Lower lobe of right lung (tissue), 2 donors: ENCODE results near the gene DCHS1. TPM values are rescaled to one million over a fixed set of nuclear protein-coding genes. Genes with fewer than 3 reads are reported as not detected.

ENCODE experiments used
- ATAC-seq, 2 donors: fragments of 200-7000 bp; cut with Tn5 transposase; one replicate each; pipeline ENCODE4 v1.9.1; 2020 to 2022; ENCODE audit warnings: mild to moderate bottlenecking in 2 of 2, moderate library complexity in 2 of 2
- DNase-seq: peaks from one replicate; pipeline ENCODE4 v3.0.0-alpha.2; 2020
- H3K27ac ChIP-seq: fragments of 200-600 bp; one replicate; pipeline ENCODE4 v1.8.0; 2022
- H3K27me3 ChIP-seq: fragments of 200-600 bp; one replicate; pipeline ENCODE4 v1.8.0; 2022; ENCODE audit warnings: low read depth
- H3K36me3 ChIP-seq: fragments of 200-600 bp; one replicate; pipeline ENCODE4 v1.8.0; 2022; ENCODE audit warnings: mild to moderate bottlenecking
- H3K4me1 ChIP-seq: fragments of 200-600 bp; one replicate; pipeline ENCODE4 v1.8.0; 2022
- H3K4me3 ChIP-seq: fragments of 200-600 bp; one replicate; pipeline ENCODE4 v1.8.0; 2022; ENCODE audit warnings: mild to moderate bottlenecking
- H3K9me3 ChIP-seq: fragments of 200-600 bp; one replicate; pipeline ENCODE4 v1.8.0; 2022
- intact Hi-C: fragments of 100-400 bp; cut with DNase I; formaldehyde crosslinking; loops from one replicate; pipeline ENCODE4 v1.11.0; 2022
- total RNA-seq: library from RNA; stranded (reverse); fragmentation: NEBNext Ultra II Directional; extraction: Animal tissue kit (Norgen Biotek cat#: 25700); gene quantifications from one replicate; pipeline ENCODE4 v1.2.1, GENCODE V29; 2021
- TF ChIP-seq, protein P1 (sequence below): fragments of 200-600 bp; IDR thresholded peaks from one replicate; pipeline ENCODE4 v1.8.0; 2022; ENCODE audit warnings: antibody characterized with exemption, mild to moderate bottlenecking
- donor health status: DM: no; HTN: yes; CAD: no; lungs with severe emphysema.

DCHS1 gene
- total RNA-seq, 1 donor from 2014 or later = 23.2 TPM

DNA sequence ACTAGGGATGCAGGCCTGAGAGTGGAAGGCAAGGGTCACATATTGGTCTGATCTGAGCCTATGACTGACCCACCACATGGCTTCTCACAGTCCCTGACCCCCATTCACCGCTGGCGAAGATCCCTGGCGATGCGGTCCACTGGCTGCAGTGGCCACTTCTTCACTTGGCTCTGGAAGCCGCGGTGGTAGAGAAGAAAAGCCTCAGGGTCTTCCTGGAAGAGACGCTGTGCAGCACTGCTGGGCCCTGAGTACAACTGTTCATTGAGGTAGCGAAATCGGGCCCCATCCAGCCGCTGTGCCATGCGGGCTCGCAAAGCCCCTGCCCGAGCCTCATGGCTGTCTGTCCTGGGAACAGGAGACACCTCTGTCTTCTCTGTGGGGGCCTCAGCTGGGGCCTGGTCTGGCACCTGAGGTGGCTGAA lies 54.6 kb downstream of the DCHS1 start:
- Histone ChIP-seq H3K36me3 (peaks cover 60% of the 10 kb centered on the region), H3K27ac (no peak overlapping the region), H3K4me3 (no peak overlapping the region), H3K9me3 (no peaks in the 10 kb centered on the region), H3K27me3 (no peaks in the 10 kb centered on the region), H3K4me1 (peaks cover 35% of the 10 kb centered on the region)
- intact Hi-C loops = no loop called here
- TF ChIP-seq, protein P1, sequence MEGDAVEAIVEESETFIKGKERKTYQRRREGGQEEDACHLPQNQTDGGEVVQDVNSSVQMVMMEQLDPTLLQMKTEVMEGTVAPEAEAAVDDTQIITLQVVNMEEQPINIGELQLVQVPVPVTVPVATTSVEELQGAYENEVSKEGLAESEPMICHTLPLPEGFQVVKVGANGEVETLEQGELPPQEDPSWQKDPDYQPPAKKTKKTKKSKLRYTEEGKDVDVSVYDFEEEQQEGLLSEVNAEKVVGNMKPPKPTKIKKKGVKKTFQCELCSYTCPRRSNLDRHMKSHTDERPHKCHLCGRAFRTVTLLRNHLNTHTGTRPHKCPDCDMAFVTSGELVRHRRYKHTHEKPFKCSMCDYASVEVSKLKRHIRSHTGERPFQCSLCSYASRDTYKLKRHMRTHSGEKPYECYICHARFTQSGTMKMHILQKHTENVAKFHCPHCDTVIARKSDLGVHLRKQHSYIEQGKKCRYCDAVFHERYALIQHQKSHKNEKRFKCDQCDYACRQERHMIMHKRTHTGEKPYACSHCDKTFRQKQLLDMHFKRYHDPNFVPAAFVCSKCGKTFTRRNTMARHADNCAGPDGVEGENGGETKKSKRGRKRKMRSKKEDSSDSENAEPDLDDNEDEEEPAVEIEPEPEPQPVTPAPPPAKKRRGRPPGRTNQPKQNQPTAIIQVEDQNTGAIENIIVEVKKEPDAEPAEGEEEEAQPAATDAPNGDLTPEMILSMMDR = no peak
- DNase-seq (no peak), ATAC-seq (no peak)

DNA sequence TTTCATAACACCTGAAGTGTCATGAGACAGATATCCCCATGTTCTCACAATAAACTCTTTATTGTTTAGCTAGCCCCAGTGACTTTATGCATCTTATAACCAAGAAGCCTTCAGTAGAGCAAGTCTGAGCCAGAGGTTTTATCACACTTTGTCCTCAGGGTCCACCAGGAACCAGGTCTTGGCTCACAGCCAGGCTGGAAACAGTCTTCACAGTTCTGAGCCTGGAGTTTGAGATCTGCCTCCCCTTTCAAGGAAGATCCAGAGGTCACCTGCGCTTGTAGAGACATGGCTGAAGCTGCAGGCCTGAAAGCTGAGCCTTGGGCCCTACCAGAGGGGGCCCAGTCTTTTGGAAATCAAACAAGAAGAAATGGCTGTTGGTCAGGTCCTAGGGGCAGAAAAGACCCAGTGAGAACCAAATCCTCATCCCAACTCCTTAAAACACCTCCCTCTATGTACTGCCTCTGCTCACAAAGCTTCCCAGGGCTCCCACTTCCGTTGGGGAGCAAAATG lies 55.7 kb downstream of the DCHS1 start:
- no peak for ATAC-seq
- intact Hi-C loops = no loop called here
- H3K9me3 ChIP-seq = no peaks in the 10 kb centered on the region
- H3K4me1 ChIP-seq = peaks cover 24% of the 10 kb centered on the region
- no peak overlapping the region for H3K4me3 ChIP-seq
- H3K36me3 ChIP-seq = peaks cover 65% of the 10 kb centered on the region
- no peaks in the 10 kb centered on the region for H3K27me3 ChIP-seq
- DNase-seq = no peak
- TF ChIP-seq, protein P1 = no peak
- no peak overlapping the region for H3K27ac ChIP-seq

DNA sequence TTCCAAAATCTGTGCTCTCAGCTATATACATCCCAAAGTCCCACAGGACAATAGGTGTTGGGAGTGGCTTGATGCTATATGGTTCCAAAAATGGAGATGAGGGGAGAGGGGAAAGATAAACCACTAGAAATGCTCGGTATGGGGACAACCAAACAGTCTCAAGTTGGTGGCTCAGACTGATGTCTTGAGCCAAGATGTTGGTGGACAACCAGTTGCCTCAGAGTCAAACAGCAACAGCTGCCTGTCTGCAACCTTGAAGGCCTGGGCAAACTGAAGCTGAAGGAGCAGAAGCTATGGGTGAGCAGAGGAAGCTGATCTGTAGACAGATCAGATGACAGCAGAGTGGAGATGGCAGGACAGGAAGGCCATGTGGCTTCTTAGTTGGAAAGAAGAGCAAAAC lies 56.2 kb downstream of the DCHS1 start:
- Histone ChIP-seq H3K9me3 (no peaks in the 10 kb centered on the region), H3K27me3 (no peaks in the 10 kb centered on the region), H3K36me3 (peaks cover 67% of the 10 kb centered on the region), H3K27ac (no peak overlapping the region), H3K4me3 (no peak overlapping the region), H3K4me1 (peaks cover 19% of the 10 kb centered on the region)
- TF ChIP-seq, protein P1 = no peak
- ATAC-seq (no peak), DNase-seq (no peak)
- intact Hi-C loops = no loop called here

DNA sequence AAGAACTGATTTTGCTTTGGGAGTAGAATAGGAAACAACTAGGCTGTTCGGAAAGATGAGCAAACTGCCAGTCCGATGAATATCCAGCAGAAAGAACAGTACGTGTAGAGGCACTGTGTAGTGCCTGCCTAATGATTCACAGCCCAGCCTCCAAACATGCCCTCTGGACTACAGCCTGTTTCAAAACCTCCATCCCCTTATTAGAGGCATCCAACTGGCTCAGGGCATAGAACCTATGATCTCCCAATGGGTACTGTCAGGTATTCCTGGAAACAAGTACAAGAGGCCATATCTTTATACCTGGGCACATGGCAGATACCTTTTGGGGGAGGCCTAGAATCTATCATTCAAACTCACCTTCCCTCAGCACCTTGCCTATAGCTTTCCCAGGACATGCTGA lies 57.1 kb downstream of the DCHS1 start:
- TF ChIP-seq, protein P1 = no peak
- no peaks in the 10 kb centered on the region for H3K9me3 ChIP-seq
- peaks cover 19% of the 10 kb centered on the region for H3K4me1 ChIP-seq
- ATAC-seq (no peak), DNase-seq (no peak)
- H3K27ac ChIP-seq = no peak overlapping the region
- no peaks in the 10 kb centered on the region for H3K27me3 ChIP-seq
- intact Hi-C loops = no loop called here
- H3K4me3 ChIP-seq = no peak overlapping the region
- H3K36me3 ChIP-seq = peaks cover 71% of the 10 kb centered on the region

DNA sequence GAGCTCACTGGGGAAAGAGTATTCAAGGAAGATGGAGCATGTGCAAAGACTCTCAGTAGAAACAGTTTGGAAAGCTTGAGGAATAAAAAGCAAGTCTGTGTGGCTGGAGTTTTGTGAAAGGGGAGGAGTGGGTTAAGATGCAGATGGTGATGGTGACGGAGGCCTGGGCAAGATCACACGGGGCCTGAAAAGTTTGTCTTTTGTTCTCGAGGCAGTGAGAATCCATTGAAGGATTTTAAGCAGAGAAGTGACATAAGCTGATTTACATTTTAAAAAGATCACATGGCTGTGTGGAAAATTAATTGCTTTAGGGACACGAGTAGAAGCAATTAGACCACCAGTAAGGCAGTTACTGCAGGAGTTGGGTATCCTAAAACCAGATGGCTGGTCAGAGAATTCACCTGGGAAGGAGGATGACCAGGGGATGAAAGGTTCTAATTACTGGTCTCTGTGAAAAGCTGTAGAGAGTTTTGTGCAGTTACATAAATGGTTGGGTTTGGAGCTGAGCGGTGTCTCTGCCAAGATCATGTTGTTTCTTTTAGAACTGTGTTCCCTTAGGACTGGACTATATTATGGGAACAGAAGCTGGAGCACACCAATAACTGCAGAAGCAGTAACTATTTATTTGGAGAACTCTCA lies 59.3 kb downstream of the DCHS1 start:
- no peaks in the 10 kb centered on the region for H3K9me3 ChIP-seq
- H3K27ac ChIP-seq = peak overlapping the region; percentile 46
- intact Hi-C loops = no loop called here

More for the DNA sequence above, 59.3 kb downstream of the DCHS1 start:
- DNase-seq = no peak
- TF ChIP-seq, protein P1 = no peak
- Histone ChIP-seq H3K4me3 (no peak overlapping the region), H3K4me1 (peaks cover 5% of the 10 kb centered on the region), H3K36me3 (peaks cover 75% of the 10 kb centered on the region), H3K27me3 (no peaks in the 10 kb centered on the region)
- no peak for ATAC-seq
